ENCODE data around the gene PCGF1.

GRCh38 chr2:74533464-74533863 is 26.0 kb upstream of the PCGF1 start:
- TF ChIP-seq TBL1XR1 (IDR thresholded peaks at IDR 0.05; ENCODE audit: low read length in 2 of 2) (no peak), ZNF780A (CRISPR knock-in tag; IDR thresholded peaks at IDR 0.05) (no peak)

Measured in K562 (cell line).